Vagina (tissue), 2 donors: ENCODE results near the gene AMBRA1. TPM values are rescaled to one million over a fixed set of nuclear protein-coding genes. Genes with fewer than 3 reads are reported as not detected.

Experiments used
- DNase-seq, 2 donors: peaks; one replicate each; pipeline ENCODE4 v3.0.0-alpha.2; 2017; ENCODE audit errors: extremely low spot score in 2 of 2
- H3K27ac ChIP-seq: fragments of 200-600 bp; sonication (generic); one replicate; pipeline ENCODE4 v1.5.1; 2019
- H3K27me3 ChIP-seq: fragments of 200-600 bp; sonication (generic); one replicate; pipeline ENCODE4 v1.5.1; 2019
- H3K36me3 ChIP-seq, 2 donors: fragments of 200-600 bp; sonication (generic); one replicate each; pipeline ENCODE4 v1.5.1; 2017 to 2019
- H3K4me1 ChIP-seq: fragments of 200-600 bp; sonication (generic); one replicate; pipeline ENCODE4 v1.5.1; 2019
- H3K4me3 ChIP-seq, 2 donors: fragments of 200-600 bp; sonication (generic); 1 replicate in 1 of 2; 2 replicates in 1 of 2; pipeline ENCODE4 v1.5.1; 2016 to 2019
- H3K9me3 ChIP-seq: fragments of 200-600 bp; sonication (generic); one replicate; pipeline ENCODE4 v1.5.1; 2019
- POLR2A ChIP-seq, 2 donors: fragments of 450-650 bp; IDR thresholded peaks; one replicate each; pipeline ENCODE4 v1.6.1; 2017; ENCODE audit warnings: antibody characterized with exemption in 2 of 2, mild to moderate bottlenecking in 2 of 2, moderate library complexity in 2 of 2
- POLR2AphosphoS5 ChIP-seq, 2 donors: sonication (generic); formaldehyde crosslinking; IDR thresholded peaks; one replicate each; pipeline ENCODE4 v1.9.0; 2017; ENCODE audit warnings: antibody characterized with exemption in 2 of 2, mild to moderate bottlenecking in 2 of 2, low read depth in 1 of 2; ENCODE audit not compliant: insufficient read depth in 1 of 2
- intact Hi-C: fragments of 100-400 bp; cut with DNase I; formaldehyde crosslinking; loops from one replicate; pipeline ENCODE4 v1.15.1; 2023
- total RNA-seq: library from RNA; depleted of rRNA; stranded (reverse); fragments of >200 nt; gene quantifications from one replicate; pipeline ENCODE4 v1.2.3, GENCODE V29; 2016
- TF ChIP-seq, protein P1 (sequence below), 3 experiments: fragments of 450-650 bp in 2 of 3; fragments of 200-600 bp in 1 of 3; sonication (generic) in 1 of 3; IDR thresholded peaks; one replicate each; pipeline ENCODE4 v1.5.1; 2017 to 2019; ENCODE audit warnings: antibody characterized with exemption in 3 of 3, mild to moderate bottlenecking in 2 of 3, moderate library complexity in 2 of 3

The AMBRA1 gene
- total RNA-seq, 1 donor from 2014 or later, result 40.0 TPM

DNA sequence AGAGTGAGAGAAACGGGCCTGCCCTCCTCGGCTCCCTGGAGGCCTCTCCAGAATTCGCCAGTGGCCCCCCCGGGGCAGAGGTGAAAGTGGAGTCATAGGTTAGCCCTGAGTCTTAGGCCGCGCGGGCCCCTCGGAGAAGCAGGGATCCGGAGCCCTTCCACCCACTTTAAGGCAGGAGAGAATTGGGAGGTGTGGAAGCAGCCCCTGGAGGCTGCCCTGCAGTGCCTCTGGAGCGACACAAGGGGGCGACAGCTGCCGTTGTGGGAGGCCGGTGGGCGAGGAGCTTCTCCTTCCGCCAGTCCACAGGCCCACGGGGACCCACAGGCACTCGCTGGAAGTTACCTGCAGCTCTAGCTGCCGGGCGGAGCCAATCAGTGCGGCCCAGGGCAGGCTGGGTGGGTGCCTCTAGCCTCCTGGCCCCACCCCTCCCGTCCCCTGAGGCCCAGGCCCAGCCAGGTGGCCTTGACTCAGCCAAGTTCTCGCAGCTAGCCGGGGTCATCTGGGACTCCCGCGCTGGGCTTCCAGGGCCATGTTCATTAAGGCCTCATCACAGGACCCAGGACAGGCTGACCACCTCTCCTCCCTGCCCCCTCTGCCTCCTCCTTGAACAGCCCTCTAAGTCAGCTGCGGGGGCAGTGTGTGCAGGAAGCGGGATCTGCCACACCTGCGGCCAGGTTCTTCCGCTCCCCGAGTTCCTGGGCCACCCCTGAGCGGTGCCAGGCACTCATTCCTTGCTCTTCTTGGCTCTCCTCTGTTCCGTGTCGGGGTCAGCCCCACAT, 241.6 kb downstream of the AMBRA1 start:
- Histone ChIP-seq H3K27me3 (no peaks in the 10 kb centered on the region), H3K4me3 (no peak overlapping the region), H3K36me3 (no peaks in the 10 kb centered on the region), H3K27ac (peak overlapping the region; percentile 16), H3K4me1 (peaks cover 75% of the 10 kb centered on the region), H3K9me3 (no peaks in the 10 kb centered on the region)
- intact Hi-C loops, result no loop called here
- TF ChIP-seq, protein P1, sequence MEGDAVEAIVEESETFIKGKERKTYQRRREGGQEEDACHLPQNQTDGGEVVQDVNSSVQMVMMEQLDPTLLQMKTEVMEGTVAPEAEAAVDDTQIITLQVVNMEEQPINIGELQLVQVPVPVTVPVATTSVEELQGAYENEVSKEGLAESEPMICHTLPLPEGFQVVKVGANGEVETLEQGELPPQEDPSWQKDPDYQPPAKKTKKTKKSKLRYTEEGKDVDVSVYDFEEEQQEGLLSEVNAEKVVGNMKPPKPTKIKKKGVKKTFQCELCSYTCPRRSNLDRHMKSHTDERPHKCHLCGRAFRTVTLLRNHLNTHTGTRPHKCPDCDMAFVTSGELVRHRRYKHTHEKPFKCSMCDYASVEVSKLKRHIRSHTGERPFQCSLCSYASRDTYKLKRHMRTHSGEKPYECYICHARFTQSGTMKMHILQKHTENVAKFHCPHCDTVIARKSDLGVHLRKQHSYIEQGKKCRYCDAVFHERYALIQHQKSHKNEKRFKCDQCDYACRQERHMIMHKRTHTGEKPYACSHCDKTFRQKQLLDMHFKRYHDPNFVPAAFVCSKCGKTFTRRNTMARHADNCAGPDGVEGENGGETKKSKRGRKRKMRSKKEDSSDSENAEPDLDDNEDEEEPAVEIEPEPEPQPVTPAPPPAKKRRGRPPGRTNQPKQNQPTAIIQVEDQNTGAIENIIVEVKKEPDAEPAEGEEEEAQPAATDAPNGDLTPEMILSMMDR (IDR thresholded peaks at IDR 0.05), result peak; percentile 31 to 58 (median 38)
- TF ChIP-seq POLR2AphosphoS5 (IDR thresholded peaks at IDR 0.05; ENCODE audit: insufficient read depth in 1 of 2, low read depth in 1 of 2) (no peak), POLR2A (IDR thresholded peaks at IDR 0.05) (no peak)
- DNase-seq, result no peak

DNA sequence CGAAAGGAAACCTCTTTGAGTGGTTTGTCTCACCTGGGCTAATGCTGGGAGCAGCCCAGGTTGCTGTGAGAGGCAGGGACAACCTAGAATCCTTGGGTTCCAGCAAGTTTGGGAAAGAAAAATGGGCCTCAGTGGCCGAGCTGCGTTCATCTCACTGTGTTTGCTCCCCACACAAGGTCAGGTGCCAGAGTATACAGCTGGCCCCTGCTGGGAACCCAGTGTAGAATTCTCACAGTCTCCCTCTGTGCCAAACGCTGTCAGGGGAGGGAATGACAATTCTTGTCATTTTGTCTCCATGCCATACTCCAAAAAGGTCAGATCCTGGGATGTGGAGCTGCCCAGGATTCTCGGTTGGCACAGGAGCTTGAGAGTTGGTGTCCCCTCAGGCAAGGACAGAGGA, 242.2 kb downstream of the AMBRA1 start:
- intact Hi-C loops, result no loop called here
- H3K27ac ChIP-seq, result peak overlapping the region; percentile 16
- no peak for DNase-seq

DNA sequence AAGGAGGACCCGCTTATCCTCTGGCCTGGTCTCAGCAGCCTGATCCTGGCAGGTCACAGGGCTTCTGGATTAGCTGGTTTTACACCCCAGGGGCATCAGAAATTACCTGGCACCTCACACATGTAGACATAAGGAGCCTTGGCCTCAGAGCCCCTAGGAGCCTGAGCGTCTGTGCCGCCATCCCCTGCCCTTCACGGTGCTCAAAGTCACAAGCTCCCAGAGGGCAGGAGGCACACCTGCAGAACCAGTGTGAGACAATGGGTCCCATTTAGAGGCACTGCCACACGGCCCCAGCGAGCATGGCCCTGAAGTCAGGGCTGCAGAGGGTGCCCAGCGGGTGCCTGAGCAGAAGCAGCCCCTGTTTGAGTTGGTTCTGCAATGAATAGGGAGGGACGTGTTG, 242.7 kb downstream of the AMBRA1 start:
- DNase-seq, result no peak
- H3K4me1 ChIP-seq, result peaks cover 73% of the 10 kb centered on the region
- intact Hi-C loops, result no loop called here

More for the DNA sequence above, 242.2 kb downstream of the AMBRA1 start:
- Histone ChIP-seq H3K4me1 (peaks cover 73% of the 10 kb centered on the region), H3K36me3 (no peaks in the 10 kb centered on the region), H3K9me3 (no peaks in the 10 kb centered on the region), H3K4me3 (no peak overlapping the region), H3K27me3 (no peaks in the 10 kb centered on the region)
- no peak for TF ChIP-seq POLR2AphosphoS5 (IDR thresholded peaks at IDR 0.05; ENCODE audit: insufficient read depth in 1 of 2, low read depth in 1 of 2)
- no peak for TF ChIP-seq POLR2A (IDR thresholded peaks at IDR 0.05)
- TF ChIP-seq, protein P1 (IDR thresholded peaks at IDR 0.05), result no peak

GRCh38 chr11:46350695-46351094, 243.1 kb downstream of the AMBRA1 start:
- Histone ChIP-seq H3K36me3 (no peaks in the 10 kb centered on the region), H3K9me3 (no peaks in the 10 kb centered on the region), H3K4me3 (no peak overlapping the region), H3K27ac (no peak overlapping the region), H3K27me3 (no peaks in the 10 kb centered on the region), H3K4me1 (peaks cover 74% of the 10 kb centered on the region)
- DNase-seq, result no peak
- intact Hi-C loops, result no loop called here
- no peak for TF ChIP-seq POLR2AphosphoS5 (IDR thresholded peaks at IDR 0.05; ENCODE audit: insufficient read depth in 1 of 2, low read depth in 1 of 2)
- TF ChIP-seq, protein P1 (IDR thresholded peaks at IDR 0.05), result no peak
- TF ChIP-seq POLR2A (IDR thresholded peaks at IDR 0.05), result no peak

More for the DNA sequence above, 242.7 kb downstream of the AMBRA1 start:
- no peaks in the 10 kb centered on the region for H3K27me3 ChIP-seq
- no peak overlapping the region for H3K27ac ChIP-seq
- TF ChIP-seq, protein P1 (IDR thresholded peaks at IDR 0.05), result no peak
- no peak for TF ChIP-seq POLR2AphosphoS5 (IDR thresholded peaks at IDR 0.05; ENCODE audit: insufficient read depth in 1 of 2, low read depth in 1 of 2)
- TF ChIP-seq POLR2A (IDR thresholded peaks at IDR 0.05), result no peak
- no peaks in the 10 kb centered on the region for H3K36me3 ChIP-seq
- H3K4me3 ChIP-seq, result no peak overlapping the region
- no peaks in the 10 kb centered on the region for H3K9me3 ChIP-seq
